Smooth muscle cell (in vitro differentiated cells): ENCODE data around the gene GOLGA8K. TPM values are rescaled to one million over a fixed set of nuclear protein-coding genes. Genes with fewer than 3 reads are reported as not detected.
"Not testable (repeated sequence)": the region's sequence is repeated elsewhere in the genome, so short reads cannot be mapped to it uniquely, and the experiment has no call there.

Experiments
- DNase-seq: peaks from one replicate; lab custom pipeline; 2025; ENCODE audit not compliant: unreplicated experiment; lab: John Stamatoyannopoulos, UW
- H2AFZ ChIP-seq: fragments of 200-600 bp; sonication (generic); 2 replicates; pipeline ENCODE4 v1.6.0; 2016; ENCODE audit warnings: antibody characterized with exemption, low read depth, mild to moderate bottlenecking
- H3F3A ChIP-seq: fragments of 200-600 bp; sonication (generic); 2 replicates; pipeline ENCODE4 v1.6.0; 2017; ENCODE audit warnings: antibody characterized with exemption, low read depth
- H3K27ac ChIP-seq: fragments of 200-600 bp; sonication (generic); 2 replicates; pipeline ENCODE4 v1.5.1; 2016; ENCODE audit warnings: low read depth, mild to moderate bottlenecking
- H3K27me3 ChIP-seq: fragments of 200-600 bp; sonication (generic); 2 replicates; pipeline ENCODE4 v1.6.1; 2016; ENCODE audit warnings: low read depth, mild to moderate bottlenecking
- H3K36me3 ChIP-seq: fragments of 200-600 bp; sonication (generic); 2 replicates; pipeline ENCODE4 v1.5.1; 2016; ENCODE audit warnings: low read depth
- H3K4me1 ChIP-seq: fragments of 200-600 bp; sonication (generic); 2 replicates; pipeline ENCODE4 v1.5.1; 2016; ENCODE audit warnings: low read depth
- H3K4me2 ChIP-seq: fragments of 200-600 bp; sonication (generic); 2 replicates; pipeline ENCODE4 v1.6.0; 2016; ENCODE audit warnings: mild to moderate bottlenecking
- H3K4me3 ChIP-seq: fragments of 200-600 bp; sonication (generic); 2 replicates; pipeline ENCODE4 v1.5.1; 2016; ENCODE audit warnings: mild to moderate bottlenecking
- H3K79me2 ChIP-seq: fragments of 200-600 bp; sonication (generic); 2 replicates; pipeline ENCODE4 v1.6.0; 2016; ENCODE audit warnings: low read depth, mild to moderate bottlenecking
- H3K9ac ChIP-seq: fragments of 200-600 bp; sonication (generic); 2 replicates; pipeline ENCODE4 v1.6.0; 2016; ENCODE audit warnings: low read depth
- H3K9me3 ChIP-seq: fragments of 200-600 bp; sonication (generic); replicated peaks from 2 replicates; pipeline ENCODE4 v1.5.1; 2016; ENCODE audit warnings: low read depth
- H4K20me1 ChIP-seq: fragments of 200-600 bp; sonication (generic); 2 replicates; pipeline ENCODE4 v1.6.0; 2016; ENCODE audit warnings: low read depth
- WGBS: methylation state at CpG from one replicate; pipeline ENCODE4 v1.1.7; 2016; ENCODE audit warnings: low lambda C conversion rate; 5-methylcytosine and 5-hydroxymethylcytosine counted together
- polyA plus RNA-seq: library from polyadenylated mRNA; unstranded; fragments of >200 nt; fragmentation: Nextera tagmentation; extraction: Ambion mirVana; gene quantifications from 2 replicates; pipeline ENCODE4 v1.2.1, GENCODE V29; 2016
- total RNA-seq: library from RNA; depleted of rRNA; stranded (reverse); fragments of >200 nt; gene quantifications from 2 replicates; pipeline ENCODE4 v1.2.3, GENCODE V29; 2014

Gene GOLGA8K
- total and polyA plus RNA-seq, 2 experiments from 2014 or later, result not detected

DNA sequence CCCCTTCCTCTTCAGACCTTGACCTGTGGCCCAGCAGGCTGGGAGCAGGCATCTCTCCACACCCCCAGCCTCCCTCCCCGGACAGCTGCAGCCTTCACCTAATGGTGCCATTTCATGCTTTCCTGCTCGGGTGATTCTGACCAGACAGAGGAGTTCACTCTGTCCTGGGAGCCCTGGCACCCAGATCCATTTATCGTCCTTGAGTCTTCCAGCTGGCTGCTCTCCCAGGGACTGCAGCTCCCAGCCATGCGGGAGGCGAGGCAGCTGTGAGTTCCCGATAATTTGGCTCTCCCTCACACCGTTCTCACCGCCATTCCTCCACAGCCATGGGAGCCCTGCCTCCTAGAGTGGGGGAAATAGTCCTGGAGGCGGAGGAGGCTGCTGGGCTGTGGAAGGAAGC lies 32.6 kb downstream of the GOLGA8K start:
- not testable (repeated sequence) for H3K9ac ChIP-seq, H2AFZ ChIP-seq, H3K9me3 ChIP-seq, H4K20me1 ChIP-seq, H3K4me2 ChIP-seq, H3K4me1 ChIP-seq, DNase-seq, H3K27ac ChIP-seq, H3K79me2 ChIP-seq, H3K4me3 ChIP-seq, H3F3A ChIP-seq, H3K27me3 ChIP-seq, H3K36me3 ChIP-seq
- no CpG with 5 or more reads among the region's 9 CpGs for WGBS

- not testable (repeated sequence) for H3K27me3 ChIP-seq, H3K36me3 ChIP-seq, H3K4me3 ChIP-seq, H3K79me2 ChIP-seq, H3K27ac ChIP-seq, H3K9ac ChIP-seq, H3K4me1 ChIP-seq, DNase-seq, H3F3A ChIP-seq, H2AFZ ChIP-seq, H3K4me2 ChIP-seq, H3K9me3 ChIP-seq, H4K20me1 ChIP-seq
- WGBS, result no CpG with 5 or more reads among the region's 2 CpGs
Measured at GRCh38 chr15:32370064-32370463, 33.0 kb downstream of the GOLGA8K start.

GRCh38 chr15:32366492-32366891 lies 36.6 kb downstream of the GOLGA8K start:
- not testable (repeated sequence) for H3K4me2 ChIP-seq, H3K27ac ChIP-seq, H3K27me3 ChIP-seq, DNase-seq, H3K9me3 ChIP-seq, H3K79me2 ChIP-seq, H3K4me1 ChIP-seq, H2AFZ ChIP-seq, H3K36me3 ChIP-seq, H3F3A ChIP-seq, H3K9ac ChIP-seq, H4K20me1 ChIP-seq, H3K4me3 ChIP-seq
- no CpG with 5 or more reads among the region's 7 CpGs for WGBS

DNA sequence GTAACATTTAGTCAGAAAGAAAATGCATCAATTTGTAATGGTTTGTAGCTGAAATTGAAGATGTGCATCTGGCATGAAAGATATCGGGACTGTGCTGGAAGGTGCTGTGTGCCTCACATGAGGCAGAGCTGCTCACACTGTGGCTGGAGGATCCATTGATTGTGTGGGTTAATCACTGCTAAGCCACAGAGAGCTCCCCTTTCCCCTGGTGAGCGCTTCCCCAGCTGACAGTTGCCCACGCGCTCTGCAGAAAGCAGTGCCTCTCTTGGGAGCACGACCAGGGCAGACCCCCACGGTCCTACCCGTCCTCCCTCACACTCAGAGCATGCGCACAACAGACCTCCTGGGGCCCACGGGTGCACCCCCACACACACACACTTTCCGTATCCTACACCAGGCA lies 37.1 kb downstream of the GOLGA8K start:
- not testable (repeated sequence) for H3K27me3 ChIP-seq, H3K4me1 ChIP-seq, H3K27ac ChIP-seq, H3K36me3 ChIP-seq, DNase-seq, H3F3A ChIP-seq, H3K9ac ChIP-seq, H3K79me2 ChIP-seq, H3K4me2 ChIP-seq, H3K4me3 ChIP-seq, H4K20me1 ChIP-seq, H3K9me3 ChIP-seq, H2AFZ ChIP-seq
- WGBS, result no CpG with 5 or more reads among the region's 10 CpGs

DNA sequence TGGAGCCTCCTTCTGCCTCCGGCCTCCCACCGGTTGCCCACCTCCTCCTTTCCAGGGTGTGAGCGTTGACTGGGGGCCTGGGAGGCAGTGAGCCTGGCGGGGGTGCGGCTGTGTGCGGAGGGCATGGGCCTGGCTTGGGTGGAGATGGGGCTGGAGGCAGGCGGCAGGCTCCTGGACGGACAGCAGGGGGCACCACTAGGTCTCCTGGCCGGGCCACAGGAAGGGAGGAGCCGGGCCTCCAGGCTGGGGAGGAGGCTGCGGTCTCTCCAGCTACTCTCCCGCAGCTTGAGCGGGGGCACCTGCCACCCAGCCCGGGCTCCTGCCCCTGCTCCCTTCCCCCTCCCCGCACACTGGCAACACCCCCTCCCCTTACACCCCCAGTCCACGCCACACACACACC lies 38.1 kb downstream of the GOLGA8K start:
- H3K27me3 ChIP-seq, H3K27ac ChIP-seq, H3K9me3 ChIP-seq, DNase-seq, H3K4me2 ChIP-seq, H3K4me3 ChIP-seq, H3K36me3 ChIP-seq, H3K79me2 ChIP-seq, H3K9ac ChIP-seq, H2AFZ ChIP-seq, H3K4me1 ChIP-seq, H4K20me1 ChIP-seq, H3F3A ChIP-seq: not testable (repeated sequence)
- no CpG with 5 or more reads among the region's 16 CpGs for WGBS

- not testable (repeated sequence) for DNase-seq, H4K20me1 ChIP-seq, H3K27me3 ChIP-seq, H3K4me1 ChIP-seq, H3F3A ChIP-seq, H3K4me2 ChIP-seq, H3K4me3 ChIP-seq, H3K36me3 ChIP-seq, H2AFZ ChIP-seq, H3K9me3 ChIP-seq, H3K27ac ChIP-seq, H3K79me2 ChIP-seq, H3K9ac ChIP-seq
- 97% methylated on average over 6 of the region's 8 CpGs for WGBS
Measured at GRCh38 chr15:32363449-32363848, 39.6 kb downstream of the GOLGA8K start.

DNA sequence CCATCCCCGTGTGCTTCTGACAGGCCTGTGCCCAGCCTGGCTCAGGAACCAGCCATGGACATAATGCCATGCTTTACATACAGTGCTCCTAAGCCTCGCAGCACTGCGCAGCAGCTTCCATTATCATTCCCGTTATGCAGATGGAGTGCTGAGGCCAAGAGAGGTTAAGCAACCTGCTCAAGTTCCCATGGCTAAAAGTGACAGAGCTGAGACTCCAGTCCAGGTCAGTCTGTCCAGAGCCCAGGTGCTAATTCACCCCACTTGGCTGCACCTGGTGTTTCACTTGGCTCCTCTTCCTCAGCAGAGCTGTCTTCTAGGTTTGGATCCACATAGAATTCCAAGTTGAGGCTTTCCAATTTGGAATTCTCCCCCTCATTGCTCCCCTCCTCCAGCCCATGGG lies 41.4 kb downstream of the GOLGA8K start:
- 80% methylated on average over 2 of the region's 4 CpGs for WGBS
- not testable (repeated sequence) for H3K27ac ChIP-seq, H3K4me3 ChIP-seq, H4K20me1 ChIP-seq, H3K4me2 ChIP-seq, H3F3A ChIP-seq, H2AFZ ChIP-seq, H3K27me3 ChIP-seq, H3K9me3 ChIP-seq, DNase-seq, H3K4me1 ChIP-seq, H3K9ac ChIP-seq, H3K79me2 ChIP-seq, H3K36me3 ChIP-seq

DNA sequence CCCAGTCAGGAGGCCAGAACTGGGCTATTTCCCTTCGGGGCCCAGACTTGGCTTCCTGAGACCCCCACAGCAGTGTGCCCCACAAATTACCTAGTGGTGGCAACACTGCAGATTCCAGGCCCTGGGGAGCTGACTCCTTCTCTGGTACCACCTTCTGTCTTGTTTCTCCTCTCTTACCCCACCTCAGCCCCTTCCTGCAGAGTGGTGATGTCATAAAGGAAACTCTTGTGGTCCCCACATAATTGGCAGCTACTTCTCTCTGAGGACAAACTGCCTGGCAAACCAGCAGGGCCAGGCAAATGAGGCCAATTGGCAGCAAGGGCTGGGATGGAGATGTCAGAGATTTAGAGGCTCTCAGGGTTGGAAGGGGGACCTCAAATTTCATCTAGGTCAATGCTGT lies 44.6 kb downstream of the GOLGA8K start:
- H3F3A ChIP-seq, H2AFZ ChIP-seq, H3K9ac ChIP-seq, H3K4me3 ChIP-seq, H3K27ac ChIP-seq, H3K27me3 ChIP-seq, H3K36me3 ChIP-seq, H3K4me1 ChIP-seq, H3K4me2 ChIP-seq, H3K9me3 ChIP-seq, H3K79me2 ChIP-seq, DNase-seq, H4K20me1 ChIP-seq: not testable (repeated sequence)
- WGBS, result no CpG with 5 or more reads among the region's 1 CpG

- not testable (repeated sequence) for H3K9ac ChIP-seq, H4K20me1 ChIP-seq, H3K79me2 ChIP-seq, H2AFZ ChIP-seq, H3K27me3 ChIP-seq, H3K36me3 ChIP-seq, H3K4me1 ChIP-seq, H3K4me3 ChIP-seq, DNase-seq, H3F3A ChIP-seq, H3K9me3 ChIP-seq, H3K27ac ChIP-seq, H3K4me2 ChIP-seq
Measured at GRCh38 chr15:32356909-32357308, 46.2 kb downstream of the GOLGA8K start.
